ENCODE measurements around the gene KIAA0825.

KIAA0825 gene

GRCh38 chr5:94240134-94240533 is 378.3 kb downstream of the KIAA0825 start:
- H3K27ac Mint-ChIP-seq, result no peak overlapping the region
- H3K4me3 Mint-ChIP-seq, result no peak overlapping the region
- H3K4me1 Mint-ChIP-seq (ENCODE audit: low read depth), result no peaks in the 10 kb centered on the region
- no peaks in the 10 kb centered on the region for H3K27me3 Mint-ChIP-seq
- no peak for DNase-seq
- H3K36me3 Mint-ChIP-seq (ENCODE audit: low read depth), result no peaks in the 10 kb centered on the region
- H3K9me3 Mint-ChIP-seq, result no peaks in the 10 kb centered on the region

GRCh38 chr5:94239266-94239665 is 379.1 kb downstream of the KIAA0825 start:
- Mint-ChIP-seq H3K9me3 (no peaks in the 10 kb centered on the region), H3K27ac (no peak overlapping the region), H3K27me3 (no peaks in the 10 kb centered on the region), H3K36me3 (ENCODE audit: low read depth) (no peaks in the 10 kb centered on the region), H3K4me3 (no peak overlapping the region), H3K4me1 (ENCODE audit: low read depth) (no peaks in the 10 kb centered on the region)
- DNase-seq, result no peak

- Mint-ChIP-seq H3K27me3 (no peaks in the 10 kb centered on the region), H3K4me1 (ENCODE audit: low read depth) (no peaks in the 10 kb centered on the region), H3K9me3 (no peaks in the 10 kb centered on the region), H3K27ac (no peak overlapping the region), H3K36me3 (ENCODE audit: low read depth) (no peaks in the 10 kb centered on the region), H3K4me3 (no peak overlapping the region)
- no peak for DNase-seq
Observed at GRCh38 chr5:94234987-94235386, 383.4 kb downstream of the KIAA0825 start.

GRCh38 chr5:94228791-94229190 is 389.6 kb downstream of the KIAA0825 start:
- H3K4me3 Mint-ChIP-seq, result no peak overlapping the region
- no peaks in the 10 kb centered on the region for H3K9me3 Mint-ChIP-seq
- H3K4me1 Mint-ChIP-seq (ENCODE audit: low read depth), result no peaks in the 10 kb centered on the region
- H3K27me3 Mint-ChIP-seq, result peaks cover 6% of the 10 kb centered on the region
- DNase-seq, result no peak
- no peaks in the 10 kb centered on the region for H3K36me3 Mint-ChIP-seq (ENCODE audit: low read depth)
- no peak overlapping the region for H3K27ac Mint-ChIP-seq

- Mint-ChIP-seq H3K4me3 (no peak overlapping the region), H3K27me3 (peaks cover 6% of the 10 kb centered on the region), H3K36me3 (ENCODE audit: low read depth) (no peaks in the 10 kb centered on the region), H3K4me1 (ENCODE audit: low read depth) (peaks cover 4% of the 10 kb centered on the region), H3K9me3 (no peaks in the 10 kb centered on the region), H3K27ac (no peak overlapping the region)
- no peak for DNase-seq
Observed at GRCh38 chr5:94223235-94223634, 395.2 kb downstream of the KIAA0825 start.

- Mint-ChIP-seq H3K27me3 (no peaks in the 10 kb centered on the region), H3K9me3 (no peaks in the 10 kb centered on the region), H3K4me3 (no peak overlapping the region), H3K27ac (no peak overlapping the region), H3K36me3 (ENCODE audit: low read depth) (no peaks in the 10 kb centered on the region), H3K4me1 (ENCODE audit: low read depth) (peaks cover 2% of the 10 kb centered on the region)
- no peak for DNase-seq
Observed at GRCh38 chr5:94218374-94218773, 400.0 kb downstream of the KIAA0825 start.

- no peak overlapping the region for H3K4me3 Mint-ChIP-seq
- no peaks in the 10 kb centered on the region for H3K36me3 Mint-ChIP-seq (ENCODE audit: low read depth)
- DNase-seq, result no peak
- H3K27me3 Mint-ChIP-seq, result no peaks in the 10 kb centered on the region
- H3K27ac Mint-ChIP-seq, result no peak overlapping the region
- no peaks in the 10 kb centered on the region for H3K9me3 Mint-ChIP-seq
- H3K4me1 Mint-ChIP-seq (ENCODE audit: low read depth), result no peaks in the 10 kb centered on the region
Observed at GRCh38 chr5:94217745-94218144, 400.7 kb downstream of the KIAA0825 start.

GRCh38 chr5:94217216-94217615 is 401.2 kb downstream of the KIAA0825 start:
- Mint-ChIP-seq H3K9me3 (no peaks in the 10 kb centered on the region), H3K27me3 (no peaks in the 10 kb centered on the region), H3K4me1 (ENCODE audit: low read depth) (no peaks in the 10 kb centered on the region), H3K27ac (no peak overlapping the region), H3K4me3 (no peak overlapping the region), H3K36me3 (ENCODE audit: low read depth) (no peaks in the 10 kb centered on the region)
- no peak for DNase-seq

GRCh38 chr5:94212476-94212875 is 405.9 kb downstream of the KIAA0825 start:
- H3K27ac Mint-ChIP-seq, result no peak overlapping the region
- no peaks in the 10 kb centered on the region for H3K9me3 Mint-ChIP-seq
- no peaks in the 10 kb centered on the region for H3K36me3 Mint-ChIP-seq (ENCODE audit: low read depth)
- no peaks in the 10 kb centered on the region for H3K27me3 Mint-ChIP-seq
- H3K4me1 Mint-ChIP-seq (ENCODE audit: low read depth), result no peaks in the 10 kb centered on the region
- DNase-seq, result no peak
- no peak overlapping the region for H3K4me3 Mint-ChIP-seq

GRCh38 chr5:94209774-94210355 is 408.5 kb downstream of the KIAA0825 start:
- H3K9me3 Mint-ChIP-seq, result no peaks in the 10 kb centered on the region
- no peak for DNase-seq
- no peak overlapping the region for H3K4me3 Mint-ChIP-seq
- no peaks in the 10 kb centered on the region for H3K27me3 Mint-ChIP-seq
- no peaks in the 10 kb centered on the region for H3K4me1 Mint-ChIP-seq (ENCODE audit: low read depth)
- no peaks in the 10 kb centered on the region for H3K36me3 Mint-ChIP-seq (ENCODE audit: low read depth)
- H3K27ac Mint-ChIP-seq, result no peak overlapping the region

GRCh38 chr5:94209272-94209671 is 409.1 kb downstream of the KIAA0825 start:
- H3K27me3 Mint-ChIP-seq, result no peaks in the 10 kb centered on the region
- H3K4me3 Mint-ChIP-seq, result no peak overlapping the region
- no peaks in the 10 kb centered on the region for H3K4me1 Mint-ChIP-seq (ENCODE audit: low read depth)
- H3K36me3 Mint-ChIP-seq (ENCODE audit: low read depth), result no peaks in the 10 kb centered on the region
- no peaks in the 10 kb centered on the region for H3K9me3 Mint-ChIP-seq
- no peak overlapping the region for H3K27ac Mint-ChIP-seq
- DNase-seq, result no peak

GRCh38 chr5:94199566-94199965 is 418.8 kb downstream of the KIAA0825 start:
- Mint-ChIP-seq H3K4me3 (no peak overlapping the region), H3K9me3 (no peaks in the 10 kb centered on the region), H3K4me1 (ENCODE audit: low read depth) (no peaks in the 10 kb centered on the region), H3K27ac (no peak overlapping the region), H3K36me3 (ENCODE audit: low read depth) (no peaks in the 10 kb centered on the region), H3K27me3 (peaks cover 10% of the 10 kb centered on the region)
- no peak for DNase-seq

GRCh38 chr5:94197970-94198369 is 420.4 kb downstream of the KIAA0825 start:
- Mint-ChIP-seq H3K4me3 (no peak overlapping the region), H3K27me3 (peaks cover 10% of the 10 kb centered on the region), H3K36me3 (ENCODE audit: low read depth) (no peaks in the 10 kb centered on the region), H3K9me3 (no peaks in the 10 kb centered on the region), H3K27ac (no peak overlapping the region), H3K4me1 (ENCODE audit: low read depth) (no peaks in the 10 kb centered on the region)
- DNase-seq, result no peak

- Mint-ChIP-seq H3K4me1 (ENCODE audit: low read depth) (no peaks in the 10 kb centered on the region), H3K27ac (no peak overlapping the region), H3K27me3 (peaks cover 10% of the 10 kb centered on the region), H3K9me3 (no peaks in the 10 kb centered on the region), H3K4me3 (no peak overlapping the region), H3K36me3 (ENCODE audit: low read depth) (no peaks in the 10 kb centered on the region)
- DNase-seq, result no peak
Observed at GRCh38 chr5:94196953-94197352, 421.5 kb downstream of the KIAA0825 start.

GRCh38 chr5:94192658-94193391 is 425.6 kb downstream of the KIAA0825 start:
- H3K4me3 Mint-ChIP-seq, result no peak overlapping the region
- H3K9me3 Mint-ChIP-seq, result no peaks in the 10 kb centered on the region
- no peaks in the 10 kb centered on the region for H3K27me3 Mint-ChIP-seq
- no peak for DNase-seq
- no peaks in the 10 kb centered on the region for H3K36me3 Mint-ChIP-seq (ENCODE audit: low read depth)
- H3K4me1 Mint-ChIP-seq (ENCODE audit: low read depth), result no peaks in the 10 kb centered on the region
- no peak overlapping the region for H3K27ac Mint-ChIP-seq
